HepG2 (cell line): ENCODE data around the gene GLYATL3. TPM values are rescaled to one million over a fixed set of nuclear protein-coding genes. Genes with fewer than 3 reads are reported as not detected.

ENCODE experiments used
- ATAC-seq: fragments of 200-7000 bp; cut with Tn5 transposase; 3 replicates; pipeline ENCODE4 v1.9.1; 2020; ENCODE audit warnings: mild to moderate bottlenecking, moderate library complexity
- BruUV-seq: library from RNA; stranded (reverse); fragments of 400-500 nt; replicated peaks from 2 replicates; lab custom pipeline; 2021; lab: Mats Ljungman, UMichigan
- CTCF ChIA-PET: fragments of 300-600 bp; formaldehyde crosslinking; extraction: SDS; loops from one replicate; lab custom pipeline; 2021; ENCODE audit warnings: low total read pairs, inconsistent platforms, low intra/inter-chr PET ratio; lab: Yijun Ruan, JAX
- POLR2A ChIA-PET: fragments of 350-600 bp; sonication (Branson Sonifier 250); formaldehyde crosslinking; loops from one replicate; lab custom pipeline; 2020; ENCODE audit warnings: antibody characterized with exemption, inconsistent platforms; lab: Yijun Ruan, JAX
- DNase-seq: peaks from one replicate; pipeline ENCODE4 v3.0.0-alpha.2; 2015; ENCODE audit warnings: low spot score
- FAIRE-seq: peaks from 3 replicates; lab custom pipeline; 2011; peaks lifted over from hg19 to GRCh38; lab: Jason Lieb, UNC
- H2AFZ ChIP-seq: one replicate; pipeline ENCODE4 v1.6.1; 2011; ENCODE audit warnings: low read length, inconsistent platforms
- H3K27ac ChIP-seq: fragments of 300-600 bp; 3 replicates; pipeline ENCODE4 v1.8.0; 2011; ENCODE audit warnings: mixed run types, mild to moderate bottlenecking, mixed read lengths, low read length, inconsistent platforms; ENCODE audit not compliant: insufficient read depth; ENCODE audit errors: extremely low read length
- H3K27me3 ChIP-seq, 2 experiments: fragments of 200-600 bp in 1 of 2; 2 replicates in 1 of 2; 3 replicates in 1 of 2; pipeline versions ENCODE4 v1.6.0 to v1.8.0; 2011; ENCODE audit warnings: low read length in 2 of 2, mild to moderate bottlenecking in 2 of 2, moderate library complexity in 2 of 2, inconsistent platforms in 1 of 2; ENCODE audit not compliant: insufficient read depth in 2 of 2, control insufficient read depth in 1 of 2
- H3K36me3 ChIP-seq, 2 experiments: fragments of 200-600 bp in 1 of 2; replicated peaks in 1 of 2; 2 replicates in 1 of 2; 3 replicates in 1 of 2; pipeline versions ENCODE4 v1.5.1 to v1.8.0; 2011; ENCODE audit warnings: low read length in 2 of 2, inconsistent platforms in 1 of 2; ENCODE audit not compliant: insufficient read depth in 2 of 2, control insufficient read depth in 1 of 2
- H3K4me1 ChIP-seq: 2 replicates; pipeline ENCODE4 v1.5.1; 2012; ENCODE audit warnings: low read length, inconsistent platforms; ENCODE audit not compliant: insufficient read depth
- H3K4me2 ChIP-seq: 2 replicates; pipeline ENCODE4 v1.6.0; 2011; ENCODE audit warnings: low read depth, low read length, inconsistent platforms
- H3K4me3 ChIP-seq, 3 experiments: fragments of 200-600 bp in 1 of 3; sonication (generic), shearing (Covaris generic) in 1 of 3; replicated peaks in 1 of 3; 2 replicates each; pipeline ENCODE4 v1.5.1; 2011 to 2016; ENCODE audit warnings: low read length in 3 of 3, inconsistent platforms in 2 of 3, low read depth in 2 of 3, mild to moderate bottlenecking in 2 of 3, control low read depth in 1 of 3, mixed read lengths in 1 of 3; ENCODE audit not compliant: insufficient read depth in 1 of 3
- H3K79me2 ChIP-seq: one replicate; pipeline ENCODE4 v1.6.1; 2011; ENCODE audit warnings: low read length, inconsistent platforms; ENCODE audit not compliant: insufficient read depth
- H3K9ac ChIP-seq: 2 replicates; pipeline ENCODE4 v1.6.0; 2011; ENCODE audit warnings: mild to moderate bottlenecking, low read depth, low read length, inconsistent platforms; ENCODE audit not compliant: insufficient read depth
- H3K9me3 ChIP-seq: 2 replicates; pipeline ENCODE4 v1.5.1; 2012; ENCODE audit warnings: mild to moderate bottlenecking, low read length
- H4K20me1 ChIP-seq: 2 replicates; pipeline ENCODE4 v1.6.0; 2011; ENCODE audit warnings: inconsistent platforms, mild to moderate bottlenecking, low read length, moderate library complexity; ENCODE audit not compliant: insufficient read depth
- BRCA1 ChIP-seq: sonication (generic); formaldehyde crosslinking; IDR thresholded peaks from 2 replicates; pipeline ENCODE4 v1.4.0; 2020; ENCODE audit warnings: missing genetic modification reagents
- CEBPB ChIP-seq: IDR thresholded peaks from 2 replicates; pipeline ENCODE4 v1.6.1; 2011; ENCODE audit warnings: low read depth, low read length, improper control_type of control experiment, borderline replicate concordance
- CEBPG ChIP-seq: IDR thresholded peaks from 2 replicates; pipeline ENCODE4 v1.6.1; 2016
- ESRRA ChIP-seq: sonication (generic); formaldehyde crosslinking; IDR thresholded peaks from 2 replicates; pipeline ENCODE4 v1.5.1; 2020; ENCODE audit warnings: mild to moderate bottlenecking, low read depth, missing genetic modification reagents
- KIAA2018 ChIP-seq: sonication (generic); formaldehyde crosslinking; IDR thresholded peaks from 2 replicates; pipeline ENCODE4 v1.5.0; 2020; ENCODE audit warnings: mild to moderate bottlenecking, missing genetic modification reagents, borderline replicate concordance
- SIN3A ChIP-seq: IDR thresholded peaks from 2 replicates; pipeline ENCODE4 v1.6.1; 2011; ENCODE audit warnings: low read depth, mild to moderate bottlenecking, control low read depth, low read length, borderline replicate concordance
- U2AF2 ChIP-seq: fragments of 200-400 bp; formaldehyde crosslinking; IDR thresholded peaks from 2 replicates; pipeline ENCODE4 v1.6.1; 2017; ENCODE audit warnings: low read depth, mild to moderate bottlenecking, low read length
- ZNF33B ChIP-seq: sonication (generic); formaldehyde crosslinking; IDR thresholded peaks from 2 replicates; pipeline ENCODE4 v1.5.1; 2020; ENCODE audit warnings: mild to moderate bottlenecking, missing genetic modification reagents
- WGBS: methylation state at CpG from one replicate; pipeline ENCODE4 v1.1.6; 2017; ENCODE audit warnings: low lambda C conversion rate; 5-methylcytosine and 5-hydroxymethylcytosine counted together
- in situ Hi-C: cut with HindIII; loops from 2 replicates; pipeline ENCODE4 v1.10.0; 2017; ENCODE audit warnings: low pct_unique_long_range_greater_than_20kb; ENCODE audit not compliant: extremely low pct_ligation_motif_present
- intact Hi-C: fragments of 100-400 bp; cut with micrococcal nuclease; formaldehyde crosslinking; loops from one replicate; pipeline ENCODE4 v1.10.0; 2022; ENCODE audit not compliant: unreplicated experiment
- polyA plus RNA-seq, 8 experiments: library from polyadenylated mRNA; depleted of rRNA in 3 of 8; stranded (reverse) in 7 of 8; unstranded in 1 of 8; fragments of >200 nt; fragmentation: Illumina TruSeq in 4 of 8; extraction: Trizol in 4 of 8; gene quantifications; 2 replicates each; pipeline versions ENCODE4 v1.2.1 to v1.2.3, GENCODE V29; 2011 to 2016; ENCODE audit warnings: low read depth in 4 of 8, missing spikeins in 1 of 8, mixed read lengths in 1 of 8; ENCODE audit not compliant: insufficient read depth in 1 of 8
- total RNA-seq, 5 experiments: library from RNA; depleted of rRNA; stranded (reverse); fragments of >200 nt; fragmentation: Illumina TruSeq; extraction: Trizol; gene quantifications; 2 replicates each; pipeline ENCODE4 v1.2.3, GENCODE V29; 2016; ENCODE audit warnings: low read depth in 1 of 5
- TF ChIP-seq, protein P1 (sequence below): sonication (generic); formaldehyde crosslinking; IDR thresholded peaks from 2 replicates; pipeline ENCODE4 v1.8.0; 2022; ENCODE audit warnings: mild to moderate bottlenecking, missing genetic modification reagents, moderate library complexity

GLYATL3 gene
- total and polyA plus RNA-seq, 2 of the 13 experiments (the other 11 are each of a cell fraction or from before 2014, with no cell fraction given) = 0.05 TPM; not detected in 1

- ATAC-seq = no peak
- 94% methylated on average over 3 of the region's 3 CpGs for WGBS
These were observed 39.4 kb downstream of the GLYATL3 start for GRCh38 chr6:49539102-49539501.

More at GRCh38 chr6:49539102-49539501, 39.4 kb downstream of the GLYATL3 start:
- no peaks in the 10 kb centered on the region; a peak in 1 of 5 replicates for H3K27me3 ChIP-seq
- intact Hi-C loops = no loop called here
- ChIA-PET CTCF (no interaction called here), POLR2A (no interaction called here)
- no peak for FAIRE-seq
- H3K4me3 ChIP-seq = no peak overlapping the region
- no peak for DNase-seq
- no peak overlapping the region for H2AFZ ChIP-seq
- H3K36me3 ChIP-seq = no peaks in the 10 kb centered on the region
- no peak overlapping the region for H3K27ac ChIP-seq
- H3K4me2 ChIP-seq = no peak overlapping the region
- H3K9ac ChIP-seq = no peak overlapping the region
- H4K20me1 ChIP-seq = no peaks in the 10 kb centered on the region
- no peak for TF ChIP-seq BRCA1 (CRISPR knock-in tag)
- TF ChIP-seq, protein P1, sequence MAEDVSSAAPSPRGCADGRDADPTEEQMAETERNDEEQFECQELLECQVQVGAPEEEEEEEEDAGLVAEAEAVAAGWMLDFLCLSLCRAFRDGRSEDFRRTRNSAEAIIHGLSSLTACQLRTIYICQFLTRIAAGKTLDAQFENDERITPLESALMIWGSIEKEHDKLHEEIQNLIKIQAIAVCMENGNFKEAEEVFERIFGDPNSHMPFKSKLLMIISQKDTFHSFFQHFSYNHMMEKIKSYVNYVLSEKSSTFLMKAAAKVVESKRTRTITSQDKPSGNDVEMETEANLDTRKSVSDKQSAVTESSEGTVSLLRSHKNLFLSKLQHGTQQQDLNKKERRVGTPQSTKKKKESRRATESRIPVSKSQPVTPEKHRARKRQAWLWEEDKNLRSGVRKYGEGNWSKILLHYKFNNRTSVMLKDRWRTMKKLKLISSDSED (CRISPR knock-in tag) = no peak
- TF ChIP-seq ZNF33B (CRISPR knock-in tag) = 0 out of 2 replicates have a peak, but pooled peaks have one; percentile 71
- no peak for TF ChIP-seq ESRRA
- no peak for TF ChIP-seq SIN3A
- peak; percentile 82 for TF ChIP-seq CEBPG (CRISPR knock-in tag)
- peak; percentile 96 for TF ChIP-seq CEBPB
- TF ChIP-seq U2AF2 = no peak
- TF ChIP-seq KIAA2018 (CRISPR knock-in tag) = no peak
- H3K9me3 ChIP-seq = no peaks in the 10 kb centered on the region
- H3K4me1 ChIP-seq = peaks cover 7% of the 10 kb centered on the region
- H3K79me2 ChIP-seq = no peaks in the 10 kb centered on the region
- in situ Hi-C loops = no loop called here
- no TSS peak for BruUV-seq
